ENCODE measurements around the gene ARHGEF11.

Gene ARHGEF11

GRCh38 chr1:156892190-156893047 lies 153.1 kb downstream of the ARHGEF11 start:
- peak; percentile 15 for DNase-seq

GRCh38 chr1:156889802-156890580 lies 155.6 kb downstream of the ARHGEF11 start:
- DNase-seq, result no peak

- DNase-seq, result no peak
Measured at GRCh38 chr1:156887734-156888133, 157.8 kb downstream of the ARHGEF11 start.

- no peak for DNase-seq
Measured at GRCh38 chr1:156887317-156887716, 158.2 kb downstream of the ARHGEF11 start.

- DNase-seq, result no peak
Measured at GRCh38 chr1:156886583-156887281, 158.8 kb downstream of the ARHGEF11 start.

GRCh38 chr1:156885880-156886355 lies 159.6 kb downstream of the ARHGEF11 start:
- DNase-seq, result no peak

- no peak for DNase-seq
Measured at GRCh38 chr1:156885314-156885713, 160.2 kb downstream of the ARHGEF11 start.
